GM12892 (cell line): ENCODE measurements around the gene NAA16.

Source experiments
- POLR2A ChIP-seq: IDR thresholded peaks from 2 replicates; pipeline ENCODE4 v1.6.1; 2011; ENCODE audit warnings: low read depth, low read length, control low read depth
- POLR2AphosphoS5 ChIP-seq: IDR thresholded peaks from 2 replicates; pipeline ENCODE4 v1.6.1; 2011; ENCODE audit warnings: low read depth, low read length, control low read depth
- TAF1 ChIP-seq: IDR thresholded peaks from 2 replicates; pipeline ENCODE4 v1.6.1; 2011; ENCODE audit warnings: low read depth, mild to moderate bottlenecking, control low read depth, low read length, borderline replicate concordance

DNA sequence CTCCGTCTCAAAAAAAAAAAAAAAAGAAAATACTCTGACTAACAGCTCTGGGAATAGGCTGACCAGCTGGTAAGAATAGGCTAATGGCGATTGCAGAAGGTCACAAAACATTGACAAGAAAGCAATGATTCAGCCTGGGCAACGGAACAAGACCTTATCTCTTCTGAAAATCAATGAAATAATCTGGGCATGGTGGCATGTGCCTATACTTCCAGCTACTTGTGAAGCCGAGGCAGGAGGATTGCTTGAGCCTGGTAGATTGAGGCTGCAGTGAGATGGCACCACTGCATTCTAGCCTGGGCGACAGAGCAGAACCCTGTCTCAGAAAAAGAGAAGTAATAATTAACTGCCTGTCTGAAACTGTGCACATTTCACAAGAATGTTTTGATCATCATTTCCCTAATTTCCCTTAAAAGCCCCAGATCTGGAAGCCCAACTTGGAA lies 28.9 kb upstream of the NAA16 start:
- TF ChIP-seq POLR2A (no peak), POLR2AphosphoS5 (no peak), TAF1 (no peak)
